Measurements from ENCODE around the gene HTR2C. TPM values are rescaled to one million over a fixed set of nuclear protein-coding genes. Genes with fewer than 3 reads are reported as not detected.
A peak's percentile ranks its signal among the peaks of the same experiment; 100 is the strongest.
"Not testable (repeated sequence)": the region's sequence is repeated elsewhere in the genome, so short reads cannot be mapped to it uniquely, and the experiment has no call there.

Gene HTR2C
- total and polyA plus RNA-seq, 10 of the 15 experiments (the other 5 are each of a cell fraction or from before 2014, with no cell fraction given), result 0.03 TPM; not detected in 9

DNA sequence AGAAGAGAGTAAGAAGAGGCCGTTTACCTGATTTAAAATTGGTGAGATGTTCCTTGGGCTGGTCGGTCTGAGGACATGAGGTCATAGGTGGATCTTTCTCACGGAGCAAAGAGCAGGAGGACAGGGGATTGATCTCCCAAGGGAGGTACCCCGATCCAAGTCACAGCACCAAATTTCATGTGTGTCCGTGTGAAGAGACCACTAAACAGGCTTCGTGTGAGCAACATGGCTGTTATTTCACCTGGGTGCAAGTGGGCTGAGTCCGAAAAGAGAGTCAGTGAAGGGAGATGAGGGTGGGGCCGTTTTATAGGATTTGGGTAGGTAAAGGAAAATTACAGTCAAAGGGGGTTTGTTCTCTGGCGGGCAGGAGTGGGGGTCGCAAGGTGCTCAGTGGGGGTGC lies 22.7 kb downstream of the HTR2C start:
- H3K9ac ChIP-seq (ENCODE audit: control insufficient read depth, insufficient read depth, low read length); H3K9me3 ChIP-seq (replicated peaks; ENCODE audit: control insufficient read depth, insufficient read depth, low read length); H3K79me2 ChIP-seq (ENCODE audit: control insufficient read depth, insufficient read depth, low read length); H2AFZ ChIP-seq (ENCODE audit: control insufficient read depth, low read depth, low read length); FAIRE-seq; H3K27ac ChIP-seq (ENCODE audit: control insufficient read depth, insufficient read depth); BruUV-seq (replicated peaks); intact Hi-C loops (cut with micrococcal nuclease; ENCODE audit: unreplicated experiment); SMC1A ChIA-PET (ENCODE audit: uncharacterized antibody, unreplicated experiment); in situ Hi-C loops (cut with MboI); H3K4me1 ChIP-seq (ENCODE audit: control insufficient read depth, insufficient read depth, low read length); ATAC-seq; H3K4me3 ChIP-seq; H3K27me3 ChIP-seq (replicated peaks in 1 of 2; ENCODE audit: control insufficient read depth in 2 of 2, insufficient read depth in 2 of 2, low read length in 1 of 2); H4K20me1 ChIP-seq (ENCODE audit: control insufficient read depth, insufficient read depth); DNase-seq (ENCODE audit: low read depth, low spot score); H3K36me3 ChIP-seq (ENCODE audit: control insufficient read depth in 2 of 2, insufficient read depth in 2 of 2, low read length in 1 of 2); CTCF ChIA-PET; RAD21 ChIA-PET (ENCODE audit: unreplicated experiment); POLR2A ChIA-PET; H3K4me2 ChIP-seq (ENCODE audit: control insufficient read depth, insufficient read depth): not testable (repeated sequence)
- 16% methylated on average over 8 of the region's 10 CpGs for WGBS (ENCODE audit: insufficient coverage, insufficient replicate concordance, low lambda C conversion rate, missing lambda C conversion rate)

DNA sequence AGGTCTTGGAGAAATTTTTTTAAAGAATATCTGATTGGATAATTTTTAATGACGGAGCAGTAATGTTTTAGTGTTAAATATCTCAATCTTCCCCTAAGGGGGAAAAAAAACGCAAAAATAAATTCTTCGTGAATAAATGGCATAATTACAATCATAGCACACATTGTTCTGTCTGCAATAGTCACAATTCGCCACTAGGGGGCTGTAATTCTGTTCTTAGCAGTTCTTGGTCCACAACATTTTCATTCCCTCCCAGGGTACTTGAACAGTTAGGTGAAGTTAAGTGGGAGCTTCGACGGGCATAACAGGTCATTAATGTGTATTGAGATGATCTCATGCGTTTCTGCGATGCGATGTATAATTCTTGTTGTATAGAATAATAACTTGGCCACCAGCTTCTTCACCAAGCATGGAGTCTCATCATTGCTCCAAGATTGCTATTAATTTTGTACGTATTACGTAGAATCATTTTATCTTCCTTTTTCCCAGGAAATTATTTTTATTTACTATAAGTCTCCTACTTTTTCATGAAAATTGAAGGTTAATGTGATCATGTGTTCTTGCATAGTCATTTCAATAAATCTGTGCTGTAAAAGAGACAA lies 27.2 kb downstream of the HTR2C start:
- DNase-seq (ENCODE audit: low read depth, low spot score) (no peak), ATAC-seq (peak; percentile 81), FAIRE-seq (peak; percentile 61)
- no peak overlapping the region for H3K27ac ChIP-seq (ENCODE audit: control insufficient read depth, insufficient read depth)
- H3K9me3 ChIP-seq (replicated peaks; ENCODE audit: control insufficient read depth, insufficient read depth, low read length), result no peaks in the 10 kb centered on the region
- intact Hi-C loops (cut with micrococcal nuclease; ENCODE audit: unreplicated experiment) (loop anchor here (5.0 kb wide), 1 partner anchor 536 kb away; no protein-coding TSS in a partner anchor), in situ Hi-C loops (cut with MboI) (loop anchor here (10.0 kb wide), 1 partner anchor 534 kb away; no protein-coding TSS in a partner anchor)
- H4K20me1 ChIP-seq (ENCODE audit: control insufficient read depth, insufficient read depth), result no peaks in the 10 kb centered on the region
- POLR2A ChIA-PET, result no interaction called here
- no peaks in the 10 kb centered on the region for H3K79me2 ChIP-seq (ENCODE audit: control insufficient read depth, insufficient read depth, low read length)
- CTCF ChIA-PET, result interaction anchor here (0.6 to 1.9 kb wide), 6 partner anchors 9 to 369 kb away, joined by 3 to 7 read pairs (median 4); no protein-coding TSS in a partner anchor
- no TSS peak for BruUV-seq (replicated peaks)
- RAD21 ChIA-PET (ENCODE audit: unreplicated experiment), result no interaction called here
- H3K36me3 ChIP-seq (ENCODE audit: control insufficient read depth in 2 of 2, insufficient read depth in 2 of 2, low read length in 1 of 2), result no peaks in the 10 kb centered on the region
- WGBS (ENCODE audit: insufficient coverage, insufficient replicate concordance, low lambda C conversion rate, missing lambda C conversion rate), result 33% methylated on average over 11 of the region's 11 CpGs
- H2AFZ ChIP-seq (ENCODE audit: control insufficient read depth, low read depth, low read length), result no peak overlapping the region
- no peak overlapping the region for H3K9ac ChIP-seq (ENCODE audit: control insufficient read depth, insufficient read depth, low read length)
- no peaks in the 10 kb centered on the region for H3K27me3 ChIP-seq (replicated peaks in 1 of 2; ENCODE audit: control insufficient read depth in 2 of 2, insufficient read depth in 2 of 2, low read length in 1 of 2)
- SMC1A ChIA-PET (ENCODE audit: uncharacterized antibody, unreplicated experiment), result interaction anchor here (0.5 kb wide), 1 partner anchor 26 kb away, joined by 3 read pairs; no protein-coding TSS in a partner anchor
- no peaks in the 10 kb centered on the region for H3K4me1 ChIP-seq (ENCODE audit: control insufficient read depth, insufficient read depth, low read length)
- no peak overlapping the region for H3K4me2 ChIP-seq (ENCODE audit: control insufficient read depth, insufficient read depth)
- no peak overlapping the region for H3K4me3 ChIP-seq
- TF ChIP-seq PRDM15 (CRISPR knock-in tag; IDR thresholded peaks at IDR 0.05), result no peak
- no peak for TF ChIP-seq CHD4 (IDR thresholded peaks at IDR 0.05)
- no peak for TF ChIP-seq NR2F1 (conservative IDR thresholded peaks at IDR 0.05)
- TF ChIP-seq, protein P1, sequence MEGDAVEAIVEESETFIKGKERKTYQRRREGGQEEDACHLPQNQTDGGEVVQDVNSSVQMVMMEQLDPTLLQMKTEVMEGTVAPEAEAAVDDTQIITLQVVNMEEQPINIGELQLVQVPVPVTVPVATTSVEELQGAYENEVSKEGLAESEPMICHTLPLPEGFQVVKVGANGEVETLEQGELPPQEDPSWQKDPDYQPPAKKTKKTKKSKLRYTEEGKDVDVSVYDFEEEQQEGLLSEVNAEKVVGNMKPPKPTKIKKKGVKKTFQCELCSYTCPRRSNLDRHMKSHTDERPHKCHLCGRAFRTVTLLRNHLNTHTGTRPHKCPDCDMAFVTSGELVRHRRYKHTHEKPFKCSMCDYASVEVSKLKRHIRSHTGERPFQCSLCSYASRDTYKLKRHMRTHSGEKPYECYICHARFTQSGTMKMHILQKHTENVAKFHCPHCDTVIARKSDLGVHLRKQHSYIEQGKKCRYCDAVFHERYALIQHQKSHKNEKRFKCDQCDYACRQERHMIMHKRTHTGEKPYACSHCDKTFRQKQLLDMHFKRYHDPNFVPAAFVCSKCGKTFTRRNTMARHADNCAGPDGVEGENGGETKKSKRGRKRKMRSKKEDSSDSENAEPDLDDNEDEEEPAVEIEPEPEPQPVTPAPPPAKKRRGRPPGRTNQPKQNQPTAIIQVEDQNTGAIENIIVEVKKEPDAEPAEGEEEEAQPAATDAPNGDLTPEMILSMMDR (IDR thresholded peaks at IDR 0.05 in 2 of 3, conservative IDR thresholded peaks at IDR 0.05 in 1 of 3; ENCODE audit: control insufficient read depth in 2 of 3, extremely low read depth in 1 of 3, insufficient read depth in 1 of 3, low read depth in 3 of 3, low read length in 3 of 3), result peak; percentile 57 to 86 (median 78)
- TF ChIP-seq HDGF (IDR thresholded peaks at IDR 0.05), result no peak
- TF ChIP-seq PAX5 (IDR thresholded peaks at IDR 0.05; ENCODE audit: borderline replicate concordance, low read depth, low read length), result no peak
- TF ChIP-seq MAX (IDR thresholded peaks at IDR 0.05; ENCODE audit: low read depth, low read length), result no peak
- TF ChIP-seq RAD21 (IDR thresholded peaks at IDR 0.05; ENCODE audit: insufficient read depth, low read depth, low read length), result peak; percentile 42
- TF ChIP-seq CBFB (IDR thresholded peaks at IDR 0.05; ENCODE audit: low read depth), result no peak
- peak; percentile 46; the same call in 1 of the 2 replicates for TF ChIP-seq SMC3 (IDR thresholded peaks at IDR 0.05; ENCODE audit: borderline replicate concordance, low read length)

Measured in GM12878 (cell line).